ENCODE results near the gene PRRC2A. TPM values are rescaled to one million over a fixed set of nuclear protein-coding genes. Genes with fewer than 3 reads are reported as not detected.
A peak's percentile ranks its signal among the peaks of the same experiment; 100 is the strongest.

PRRC2A gene
- total RNA-seq, 1 experiment from 2014 or later = 123 TPM

DNA sequence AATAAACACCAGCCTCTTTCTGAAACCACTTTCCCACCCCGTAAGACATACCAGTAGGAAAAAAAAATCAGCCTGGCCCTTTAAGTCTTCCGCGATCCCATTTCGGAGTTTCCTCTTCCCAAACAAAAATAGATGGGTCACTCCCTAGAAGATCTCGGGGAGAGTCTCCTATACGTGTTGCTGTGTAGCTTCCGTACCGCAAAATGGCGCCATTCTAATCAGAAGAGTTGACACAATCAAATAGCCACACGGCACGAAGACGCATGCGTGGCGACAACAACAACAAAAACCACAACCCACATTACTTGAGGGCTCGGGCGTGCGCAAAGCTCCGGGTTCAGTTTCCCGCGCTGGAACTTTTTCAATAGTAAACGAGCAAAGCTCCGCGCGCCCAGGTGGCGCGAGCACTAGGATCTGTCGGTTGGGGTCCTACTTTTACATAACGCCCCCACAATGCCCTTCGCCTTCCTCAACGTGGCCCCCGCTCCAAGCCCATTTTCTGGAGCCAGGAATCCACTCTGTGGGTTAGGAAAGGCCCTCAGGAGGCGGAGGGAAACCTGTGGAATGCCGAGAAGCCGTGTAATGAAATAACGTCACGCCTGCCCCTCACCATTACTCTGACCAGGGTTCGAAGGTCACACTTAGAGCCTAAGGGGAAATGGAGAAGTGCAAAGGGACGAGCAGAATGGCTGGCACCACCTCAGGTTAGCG lies 44.4 kb downstream of the PRRC2A start, which contains the start of gene GPANK1:
TSS of gene GPANK1 (minus strand) at position 208 of the 711 bp plus-strand sequence. CDS start 519 bp downstream, outside the sequence.
- peak; percentile 30 for ATAC-seq
- no peaks in the 10 kb centered on the region for H3F3A ChIP-seq (ENCODE audit: low read length, unreplicated experiment)
- H3K4me3 ChIP-seq (ENCODE audit: low read length) = peak within 1 kb of the TSS; percentile 92
- no peaks in the 10 kb centered on the region for H4K20me1 ChIP-seq (ENCODE audit: low read length)
- H3K36me3 ChIP-seq (ENCODE audit: low read depth, low read length) = peaks cover 30% of the 10 kb centered on the region
- no peaks in the 10 kb centered on the region for H3K9me2 ChIP-seq (replicated peaks; ENCODE audit: low read length)
- DNase-seq = peak; percentile 88
- peak within 1 kb of the TSS; percentile 99 for H3K4me2 ChIP-seq (ENCODE audit: low read length)
- H3K27me3 ChIP-seq (ENCODE audit: low read length) = no peaks in the 10 kb centered on the region
- peak within 1 kb of the TSS; percentile 93 for H3K27ac ChIP-seq (ENCODE audit: low read length)
- H3K79me2 ChIP-seq (ENCODE audit: low read length) = peaks cover 59% of the 10 kb centered on the region
- TF ChIP-seq EZH2phosphoT487 (IDR thresholded peaks at IDR 0.05; ENCODE audit: borderline replicate concordance, low read length) (no peak), EZH2 (IDR thresholded peaks at IDR 0.05; ENCODE audit: low read length, unreplicated experiment) (no peak)
- TF ChIP-seq, protein P1, sequence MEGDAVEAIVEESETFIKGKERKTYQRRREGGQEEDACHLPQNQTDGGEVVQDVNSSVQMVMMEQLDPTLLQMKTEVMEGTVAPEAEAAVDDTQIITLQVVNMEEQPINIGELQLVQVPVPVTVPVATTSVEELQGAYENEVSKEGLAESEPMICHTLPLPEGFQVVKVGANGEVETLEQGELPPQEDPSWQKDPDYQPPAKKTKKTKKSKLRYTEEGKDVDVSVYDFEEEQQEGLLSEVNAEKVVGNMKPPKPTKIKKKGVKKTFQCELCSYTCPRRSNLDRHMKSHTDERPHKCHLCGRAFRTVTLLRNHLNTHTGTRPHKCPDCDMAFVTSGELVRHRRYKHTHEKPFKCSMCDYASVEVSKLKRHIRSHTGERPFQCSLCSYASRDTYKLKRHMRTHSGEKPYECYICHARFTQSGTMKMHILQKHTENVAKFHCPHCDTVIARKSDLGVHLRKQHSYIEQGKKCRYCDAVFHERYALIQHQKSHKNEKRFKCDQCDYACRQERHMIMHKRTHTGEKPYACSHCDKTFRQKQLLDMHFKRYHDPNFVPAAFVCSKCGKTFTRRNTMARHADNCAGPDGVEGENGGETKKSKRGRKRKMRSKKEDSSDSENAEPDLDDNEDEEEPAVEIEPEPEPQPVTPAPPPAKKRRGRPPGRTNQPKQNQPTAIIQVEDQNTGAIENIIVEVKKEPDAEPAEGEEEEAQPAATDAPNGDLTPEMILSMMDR (conservative IDR thresholded peaks at IDR 0.05; ENCODE audit: low read depth, low read length) = no peak
- peak within 1 kb of the TSS; percentile 75 for H2AFZ ChIP-seq (ENCODE audit: low read length)
- CTCF ChIA-PET = no interaction called here
- intact Hi-C loops (cut with micrococcal nuclease) = loop anchor here (1.0 to 5.0 kb wide), 2 partner anchors 45 to 118 kb away; partner anchors contain the start of genes ATP6V1G2, NFKBIL1 and PRRC2A
- POLR2A ChIA-PET (ENCODE audit: unreplicated experiment) = interaction anchor here (0.6 to 0.8 kb wide), 5 partner anchors 73 to 428 kb away, joined by 4 to 7 read pairs (median 5); partner anchors contain the start of gene HSPA1B
- no TSS peak for BruUV-seq (replicated peaks)
- peaks cover 30% of the 10 kb centered on the region for H3K4me1 ChIP-seq (ENCODE audit: insufficient read depth, low read length)
- H3K9ac ChIP-seq (ENCODE audit: low read length) = peak within 1 kb of the TSS; percentile 96
- no peaks in the 10 kb centered on the region for H3K9me3 ChIP-seq (ENCODE audit: low read length)

DNA sequence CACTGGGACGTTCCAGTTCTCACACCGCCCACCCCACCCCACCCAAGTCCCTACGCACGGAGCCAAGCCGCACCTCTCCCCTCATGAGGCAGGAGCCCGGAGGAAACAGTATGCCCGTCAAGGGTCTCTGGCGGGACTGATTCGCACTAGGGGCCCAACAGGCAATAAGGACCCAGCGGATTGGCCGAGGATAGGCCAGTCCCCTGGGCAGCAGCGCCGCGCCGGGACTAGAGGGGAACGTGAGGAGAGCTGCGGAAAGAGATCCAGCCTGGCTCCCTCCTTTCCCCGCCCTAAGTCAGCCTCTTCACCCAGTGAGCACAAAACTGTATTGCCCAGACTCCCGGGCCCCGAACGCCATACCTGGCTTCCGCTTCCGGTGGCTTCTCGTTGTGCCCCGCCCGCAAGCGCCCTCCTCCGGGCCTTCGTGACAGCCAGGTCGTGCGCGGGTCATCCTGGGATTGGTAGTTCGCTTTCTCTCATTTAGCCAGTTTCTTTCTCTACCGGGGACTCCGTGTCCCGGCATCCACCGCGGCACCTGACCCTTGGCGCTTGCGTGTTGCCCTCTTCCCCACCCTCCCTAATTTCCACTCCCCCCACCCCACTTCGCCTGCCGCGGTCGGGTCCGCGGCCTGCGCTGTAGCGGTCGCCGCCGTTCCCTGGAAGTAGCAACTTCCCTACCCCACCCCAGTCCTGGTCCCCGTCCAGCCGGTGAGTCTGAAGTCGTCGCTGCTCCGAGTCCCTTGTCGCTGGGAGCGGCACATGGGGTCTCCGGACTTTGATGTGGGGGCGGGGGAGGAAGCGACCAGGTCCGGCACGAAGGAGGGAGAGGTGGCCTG lies 45.2 kb downstream of the PRRC2A start, which contains the start of gene CSNK2B:
TSS of gene CSNK2B (plus strand) at position 580 of the 836 bp plus-strand sequence. CDS start 752 bp downstream, outside the sequence.
- Histone ChIP-seq H3K9ac (ENCODE audit: low read length) (peak within 1 kb of the TSS; percentile 96), H3K4me1 (ENCODE audit: insufficient read depth, low read length) (peaks cover 27% of the 10 kb centered on the region), H3K9me3 (ENCODE audit: low read length) (no peaks in the 10 kb centered on the region), H3K36me3 (ENCODE audit: low read depth, low read length) (peaks cover 37% of the 10 kb centered on the region), H3K27ac (ENCODE audit: low read length) (peak within 1 kb of the TSS; percentile 93), H3K4me3 (ENCODE audit: low read length) (peak within 1 kb of the TSS; percentile 92), H3K9me2 (replicated peaks; ENCODE audit: low read length) (no peaks in the 10 kb centered on the region), H3K79me2 (ENCODE audit: low read length) (peaks cover 52% of the 10 kb centered on the region), H2AFZ (ENCODE audit: low read length) (peak within 1 kb of the TSS; percentile 75), H4K20me1 (ENCODE audit: low read length) (no peaks in the 10 kb centered on the region), H3F3A (ENCODE audit: low read length, unreplicated experiment) (no peaks in the 10 kb centered on the region), H3K27me3 (ENCODE audit: low read length) (no peaks in the 10 kb centered on the region), H3K4me2 (ENCODE audit: low read length) (peak within 1 kb of the TSS; percentile 99)
- no TSS peak for BruUV-seq (replicated peaks)
- TF ChIP-seq, protein P1 (conservative IDR thresholded peaks at IDR 0.05; ENCODE audit: low read depth, low read length) = no peak
- no peak for TF ChIP-seq EZH2 (IDR thresholded peaks at IDR 0.05; ENCODE audit: low read length, unreplicated experiment)
- no peak for TF ChIP-seq EZH2phosphoT487 (IDR thresholded peaks at IDR 0.05; ENCODE audit: borderline replicate concordance, low read length)
- DNase-seq (peak; percentile 97), ATAC-seq (peak; percentile 80)
- intact Hi-C loops (cut with micrococcal nuclease) = loop anchor here (1.0 to 5.0 kb wide), 2 partner anchors 45 to 118 kb away; partner anchors contain the start of genes ATP6V1G2, NFKBIL1 and PRRC2A
- ChIA-PET POLR2A (ENCODE audit: unreplicated experiment) (interaction anchor here (0.7 to 0.8 kb wide), 3 partner anchors 56 to 162 kb away, joined by 4 to 7 read pairs (median 6); partner anchors contain the start of genes HSPA1B and LY6G6C), CTCF (no interaction called here)

Data from PC-3 (cell line).